Stomach (tissue), 4 donors: ENCODE results near the gene CKMT2.

ENCODE experiments used
- CTCF ChIP-seq, 7 experiments: fragments of 450-650 bp in 4 of 7; fragments of 200-600 bp in 3 of 7; sonication (generic) in 3 of 7; IDR thresholded peaks; one replicate each; pipeline ENCODE4 v1.5.1; 2016 to 2019; ENCODE audit warnings: antibody characterized with exemption in 7 of 7, control low read depth in 2 of 7, mild to moderate bottlenecking in 1 of 7
- EP300 ChIP-seq: sonication (generic); formaldehyde crosslinking; IDR thresholded peaks from one replicate; pipeline ENCODE4 v1.6.1; 2017; ENCODE audit warnings: antibody characterized with exemption
- POLR2A ChIP-seq, 4 donors: fragments of 450-650 bp; IDR thresholded peaks; one replicate each; pipeline ENCODE4 v1.6.1; 2016; ENCODE audit warnings: antibody characterized with exemption in 4 of 4, control low read depth in 2 of 4, mild to moderate bottlenecking in 1 of 4, moderate library complexity in 1 of 4
- POLR2AphosphoS5 ChIP-seq, 3 donors: sonication (generic); formaldehyde crosslinking; IDR thresholded peaks; one replicate each; pipeline ENCODE4 v1.6.1; 2016; ENCODE audit warnings: antibody characterized with exemption in 3 of 3

DNA sequence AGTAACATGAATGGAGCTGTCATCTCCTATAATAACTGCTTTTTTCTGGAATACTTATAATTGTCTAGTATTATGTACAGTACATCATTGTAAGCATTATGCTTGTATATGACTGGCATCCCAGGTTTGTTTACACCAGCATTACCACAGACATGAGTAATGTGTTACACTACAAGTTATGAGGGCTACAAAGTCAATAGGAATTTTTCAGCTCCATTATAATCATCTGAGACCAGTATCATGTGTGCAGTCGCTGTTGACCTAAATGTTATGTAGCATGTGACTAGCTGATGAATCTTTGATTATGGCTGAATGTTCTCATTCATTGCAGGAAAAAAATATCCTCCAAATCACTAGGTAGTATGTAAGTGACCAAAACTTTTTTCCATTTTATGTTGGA is 70.4 kb downstream of the CKMT2 start:
- TF ChIP-seq CTCF (IDR thresholded peaks at IDR 0.05): no peak
- no peak for TF ChIP-seq POLR2A (IDR thresholded peaks at IDR 0.05)
- no peak for TF ChIP-seq POLR2AphosphoS5 (IDR thresholded peaks at IDR 0.05)
- TF ChIP-seq EP300: no peak
